WI38 (cell line): ENCODE data around the gene CHST14.

ENCODE experiments used
- H3K4me3 ChIP-seq: 2 replicates; pipeline ENCODE4 v1.5.1; 2011; ENCODE audit warnings: low read depth, mild to moderate bottlenecking, control low read depth, low read length
- CTCF ChIP-seq: IDR thresholded peaks from 2 replicates; pipeline ENCODE4 v1.5.1; 2012; ENCODE audit warnings: low read depth, mild to moderate bottlenecking, control low read depth, low read length

CHST14 gene

DNA sequence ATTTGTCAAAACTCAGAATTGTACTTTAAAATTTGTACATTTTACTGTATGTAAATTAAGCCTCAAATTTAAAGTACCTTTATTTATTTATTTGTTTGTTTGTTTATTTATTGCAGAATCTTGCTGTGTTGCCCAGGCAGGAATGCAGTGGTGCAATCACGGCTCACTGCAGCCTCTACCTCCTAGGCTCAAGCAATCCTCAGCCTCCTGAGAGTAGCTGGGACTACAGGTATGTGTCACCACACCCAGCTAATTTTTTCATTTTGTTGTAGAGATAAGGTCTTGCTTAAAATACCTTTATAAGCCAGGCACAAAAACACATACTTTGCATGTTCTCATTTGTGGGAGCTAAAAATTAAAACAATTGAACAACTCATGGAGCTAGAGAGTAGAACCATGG lies 37.4 kb downstream of the CHST14 start:
- H3K4me3 ChIP-seq = no peak overlapping the region
- TF ChIP-seq CTCF = no peak

DNA sequence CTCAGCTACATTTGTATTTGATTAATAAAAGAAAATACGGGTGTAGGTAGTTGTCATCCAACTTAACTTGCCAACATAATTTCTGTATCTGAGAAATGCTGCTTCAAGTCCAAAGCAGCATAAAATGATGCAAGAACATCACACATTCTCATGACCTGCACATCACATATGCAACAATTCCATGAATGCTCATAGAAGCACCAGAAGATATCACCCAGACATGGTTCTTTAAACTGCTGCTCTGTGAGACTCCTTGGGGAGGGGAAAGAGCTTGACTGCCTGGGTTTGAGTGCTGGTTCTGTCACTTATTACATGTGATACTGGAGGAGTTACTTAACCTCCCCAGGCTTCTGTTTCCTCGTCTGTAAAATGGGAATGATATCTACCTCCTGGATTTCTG lies 39.4 kb downstream of the CHST14 start:
- H3K4me3 ChIP-seq = no peak overlapping the region
- TF ChIP-seq CTCF = no peak

- H3K4me3 ChIP-seq = no peak overlapping the region
- no peak for TF ChIP-seq CTCF
Observed at GRCh38 chr15:40511093-40511471, 40.3 kb downstream of the CHST14 start.

GRCh38 chr15:40511472-40512133 lies 40.8 kb downstream of the CHST14 start:
- TF ChIP-seq CTCF = no peak
- peak overlapping the region; percentile 33 for H3K4me3 ChIP-seq

DNA sequence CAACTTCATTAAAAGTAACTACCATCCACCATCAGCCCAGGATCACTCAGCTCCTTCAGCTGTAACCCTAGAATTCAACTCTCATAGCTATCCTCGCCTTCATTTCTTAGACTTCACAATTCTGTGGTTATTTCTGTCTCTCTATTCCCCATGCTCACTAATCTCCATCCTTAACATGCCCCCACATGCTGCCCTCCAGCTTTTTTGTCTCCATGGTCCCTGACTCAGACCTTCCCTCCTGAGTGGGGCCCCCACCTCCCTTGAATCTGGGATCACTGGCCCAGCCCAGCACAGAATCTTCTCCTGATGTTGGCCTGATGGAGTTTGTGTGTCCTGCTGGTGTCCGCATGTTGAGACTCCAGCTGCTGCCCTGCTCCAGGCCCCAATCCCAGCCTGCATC lies 41.7 kb downstream of the CHST14 start:
- no peak overlapping the region for H3K4me3 ChIP-seq
- no peak for TF ChIP-seq CTCF

DNA sequence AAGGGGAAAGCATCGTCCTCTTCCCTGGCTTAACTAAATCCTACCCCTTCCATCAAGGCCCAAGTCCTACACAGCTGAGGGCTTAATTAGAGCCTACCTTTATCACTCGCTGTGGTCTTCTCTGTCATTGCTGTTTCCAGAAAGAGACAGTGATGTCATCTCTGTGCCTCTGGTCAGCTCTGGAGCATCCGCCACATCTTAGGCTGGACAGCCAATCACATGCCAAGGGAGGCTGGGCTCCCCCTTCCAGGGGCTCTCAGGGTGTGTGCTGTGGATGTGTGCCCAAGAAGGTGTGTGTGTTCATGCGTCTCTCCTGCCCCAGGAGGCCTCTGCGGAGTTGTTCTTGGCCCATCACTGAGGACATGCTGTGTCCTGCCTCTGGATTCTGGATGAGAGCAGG lies 42.8 kb downstream of the CHST14 start:
- TF ChIP-seq CTCF = no peak
- no peak overlapping the region for H3K4me3 ChIP-seq

- TF ChIP-seq CTCF = no peak
- H3K4me3 ChIP-seq = no peak overlapping the region
Observed at GRCh38 chr15:40516322-40516721, 45.5 kb downstream of the CHST14 start.
